Panc1 (cell line): Measurements from ENCODE around the gene MEIOB. TPM values are rescaled to one million over a fixed set of nuclear protein-coding genes. Genes with fewer than 3 reads are reported as not detected.

Experiments used
- ATAC-seq: fragments of 200-7000 bp; cut with Tn5 transposase; 2 replicates; pipeline ENCODE4 v1.9.1; 2020; ENCODE audit warnings: mild to moderate bottlenecking, moderate library complexity
- BruUV-seq: library from RNA; stranded (reverse); fragments of 400-500 nt; replicated peaks from 2 replicates; lab custom pipeline; 2021; lab: Mats Ljungman, UMichigan
- CTCF ChIA-PET: fragments of 300-600 bp; sonication (Branson Sonifier 250); formaldehyde crosslinking; loops from one replicate; lab custom pipeline; 2022; ENCODE audit warnings: antibody characterized with exemption; lab: Charles Lee
- POLR2A ChIA-PET: fragments of 300-600 bp; sonication (Branson Sonifier 250); formaldehyde crosslinking; loops from one replicate; lab custom pipeline; 2022; ENCODE audit warnings: antibody characterized with exemption; lab: Charles Lee
- DNase-seq: peaks from one replicate; pipeline ENCODE4 v3.0.0-alpha.2; 2010; ENCODE audit warnings: low read depth, low spot score
- H3K27ac ChIP-seq: 2 replicates; pipeline ENCODE4 v1.5.1; 2011; ENCODE audit warnings: mild to moderate bottlenecking, low read length, inconsistent platforms
- H3K27me3 ChIP-seq: fragments of 200-500 bp; sonication (Bioruptor generic); 2 replicates; pipeline ENCODE4 v1.6.0; 2014; ENCODE audit warnings: low read length, inconsistent platforms; ENCODE audit not compliant: control insufficient read depth, insufficient read depth
- H3K36me3 ChIP-seq: fragments of 200-500 bp; sonication (Bioruptor generic); 2 replicates; pipeline ENCODE4 v1.5.1; 2014; ENCODE audit warnings: inconsistent platforms, mild to moderate bottlenecking, low read length, moderate library complexity; ENCODE audit not compliant: control insufficient read depth, insufficient read depth
- H3K4me1 ChIP-seq: 2 replicates; pipeline ENCODE4 v1.5.1; 2011; ENCODE audit warnings: inconsistent platforms, mild to moderate bottlenecking, low read length, moderate library complexity; ENCODE audit not compliant: control insufficient read depth, insufficient read depth
- H3K4me3 ChIP-seq, 2 experiments: 2 replicates each; pipeline ENCODE4 v1.5.1; 2011 to 2012; ENCODE audit warnings: low read depth in 2 of 2, low read length in 2 of 2, mild to moderate bottlenecking in 2 of 2, inconsistent platforms in 1 of 2, moderate library complexity in 1 of 2
- H3K9me3 ChIP-seq: fragments of 200-500 bp; sonication (Bioruptor generic); 2 replicates; pipeline ENCODE4 v1.5.1; 2014; ENCODE audit warnings: low read depth, mild to moderate bottlenecking, inconsistent platforms, low read length, moderate library complexity; ENCODE audit not compliant: control insufficient read depth, insufficient read depth
- POLR2AphosphoS5 ChIP-seq: IDR thresholded peaks from 2 replicates; pipeline ENCODE4 v1.6.1; 2012; ENCODE audit warnings: mild to moderate bottlenecking, low read depth, low read length, moderate library complexity
- SIN3A ChIP-seq: IDR thresholded peaks from 2 replicates; pipeline ENCODE4 v1.6.1; 2012; ENCODE audit warnings: low read depth, mild to moderate bottlenecking, low read length, moderate library complexity, borderline replicate concordance; ENCODE audit not compliant: insufficient read depth
- TCF7L2 ChIP-seq: IDR thresholded peaks from 2 replicates; pipeline ENCODE4 v1.6.1; 2011; ENCODE audit warnings: mild to moderate bottlenecking, low read depth, low read length, inconsistent platforms
- in situ Hi-C: cut with HindIII; loops from 2 replicates; pipeline ENCODE4 v1.10.0; 2016; ENCODE audit warnings: low sequenced_read_pairs, low pct_unique_long_range_greater_than_20kb
- intact Hi-C: fragments of 100-400 bp; cut with micrococcal nuclease; formaldehyde crosslinking; loops from one replicate; pipeline ENCODE4 v1.10.0; 2022; ENCODE audit not compliant: unreplicated experiment
- total RNA-seq: library from RNA; stranded (reverse); gene quantifications from one replicate; pipeline ENCODE4 v1.2.1, GENCODE V29; 2021; ENCODE audit not compliant: unreplicated experiment
- TF ChIP-seq, protein P1 (sequence below), 2 experiments: IDR thresholded peaks; 2 replicates each; pipeline ENCODE4 v1.6.1; 2011 to 2012; ENCODE audit warnings: low read depth in 2 of 2, control low read depth in 1 of 2, low read length in 1 of 2, mild to moderate bottlenecking in 1 of 2, moderate library complexity in 1 of 2; ENCODE audit not compliant: insufficient read depth in 1 of 2
- TF ChIP-seq, protein P2 (sequence below): fragments of 450-650 bp; IDR thresholded peaks from 2 replicates; pipeline ENCODE4 v1.5.1; 2017; ENCODE audit warnings: mild to moderate bottlenecking

Gene MEIOB
- total RNA-seq, 1 experiment from 2014 or later, result not detected

DNA sequence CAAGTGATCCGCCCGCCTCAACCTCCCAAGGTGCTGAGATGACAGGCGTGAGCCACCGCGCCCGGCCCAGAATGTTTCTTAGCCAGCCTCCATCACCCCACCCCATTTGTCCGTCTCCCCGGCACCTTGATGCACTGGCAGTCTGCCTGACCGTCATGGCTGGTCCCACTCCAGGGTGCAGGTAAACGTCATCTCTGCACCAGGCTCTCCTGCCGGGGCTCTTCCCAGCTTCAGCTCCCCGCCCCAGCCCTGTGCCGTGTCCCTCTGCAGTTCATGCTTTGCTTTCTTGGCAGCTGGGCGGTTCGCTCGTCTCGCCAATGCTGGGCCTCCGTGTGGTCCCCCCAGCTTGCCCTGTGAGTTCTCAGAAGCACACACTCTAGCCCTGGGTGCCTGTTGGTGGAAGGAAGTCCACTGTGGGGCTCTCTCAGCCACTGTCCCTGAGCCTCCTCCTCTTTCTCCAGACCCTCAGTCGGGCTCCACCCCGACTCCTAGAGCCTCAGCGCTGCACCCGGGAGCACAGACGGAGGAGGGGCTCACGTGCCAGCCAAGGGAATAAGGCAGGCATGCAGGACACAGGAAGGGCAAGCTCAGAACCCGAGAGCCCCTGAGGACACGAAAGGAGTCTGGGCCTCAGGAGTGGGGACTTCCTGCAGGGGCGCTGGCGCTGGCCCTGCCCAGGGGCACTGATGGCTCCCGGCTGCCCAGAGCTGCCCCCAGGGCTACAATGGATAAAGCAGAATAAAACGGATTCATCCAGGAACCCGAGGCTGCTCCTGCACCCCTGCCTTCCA is 34.3 kb upstream of the MEIOB start:
- CTCF ChIA-PET, result no interaction called here
- TF ChIP-seq TCF7L2 (no peak), POLR2AphosphoS5 (no peak), SIN3A (no peak)
- TF ChIP-seq, protein P1, sequence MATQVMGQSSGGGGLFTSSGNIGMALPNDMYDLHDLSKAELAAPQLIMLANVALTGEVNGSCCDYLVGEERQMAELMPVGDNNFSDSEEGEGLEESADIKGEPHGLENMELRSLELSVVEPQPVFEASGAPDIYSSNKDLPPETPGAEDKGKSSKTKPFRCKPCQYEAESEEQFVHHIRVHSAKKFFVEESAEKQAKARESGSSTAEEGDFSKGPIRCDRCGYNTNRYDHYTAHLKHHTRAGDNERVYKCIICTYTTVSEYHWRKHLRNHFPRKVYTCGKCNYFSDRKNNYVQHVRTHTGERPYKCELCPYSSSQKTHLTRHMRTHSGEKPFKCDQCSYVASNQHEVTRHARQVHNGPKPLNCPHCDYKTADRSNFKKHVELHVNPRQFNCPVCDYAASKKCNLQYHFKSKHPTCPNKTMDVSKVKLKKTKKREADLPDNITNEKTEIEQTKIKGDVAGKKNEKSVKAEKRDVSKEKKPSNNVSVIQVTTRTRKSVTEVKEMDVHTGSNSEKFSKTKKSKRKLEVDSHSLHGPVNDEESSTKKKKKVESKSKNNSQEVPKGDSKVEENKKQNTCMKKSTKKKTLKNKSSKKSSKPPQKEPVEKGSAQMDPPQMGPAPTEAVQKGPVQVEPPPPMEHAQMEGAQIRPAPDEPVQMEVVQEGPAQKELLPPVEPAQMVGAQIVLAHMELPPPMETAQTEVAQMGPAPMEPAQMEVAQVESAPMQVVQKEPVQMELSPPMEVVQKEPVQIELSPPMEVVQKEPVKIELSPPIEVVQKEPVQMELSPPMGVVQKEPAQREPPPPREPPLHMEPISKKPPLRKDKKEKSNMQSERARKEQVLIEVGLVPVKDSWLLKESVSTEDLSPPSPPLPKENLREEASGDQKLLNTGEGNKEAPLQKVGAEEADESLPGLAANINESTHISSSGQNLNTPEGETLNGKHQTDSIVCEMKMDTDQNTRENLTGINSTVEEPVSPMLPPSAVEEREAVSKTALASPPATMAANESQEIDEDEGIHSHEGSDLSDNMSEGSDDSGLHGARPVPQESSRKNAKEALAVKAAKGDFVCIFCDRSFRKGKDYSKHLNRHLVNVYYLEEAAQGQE (IDR thresholded peaks at IDR 0.05; ENCODE audit: insufficient read depth in 1 of 2, low read depth in 2 of 2, low read length in 1 of 2), result no peak
- TF ChIP-seq, protein P2, sequence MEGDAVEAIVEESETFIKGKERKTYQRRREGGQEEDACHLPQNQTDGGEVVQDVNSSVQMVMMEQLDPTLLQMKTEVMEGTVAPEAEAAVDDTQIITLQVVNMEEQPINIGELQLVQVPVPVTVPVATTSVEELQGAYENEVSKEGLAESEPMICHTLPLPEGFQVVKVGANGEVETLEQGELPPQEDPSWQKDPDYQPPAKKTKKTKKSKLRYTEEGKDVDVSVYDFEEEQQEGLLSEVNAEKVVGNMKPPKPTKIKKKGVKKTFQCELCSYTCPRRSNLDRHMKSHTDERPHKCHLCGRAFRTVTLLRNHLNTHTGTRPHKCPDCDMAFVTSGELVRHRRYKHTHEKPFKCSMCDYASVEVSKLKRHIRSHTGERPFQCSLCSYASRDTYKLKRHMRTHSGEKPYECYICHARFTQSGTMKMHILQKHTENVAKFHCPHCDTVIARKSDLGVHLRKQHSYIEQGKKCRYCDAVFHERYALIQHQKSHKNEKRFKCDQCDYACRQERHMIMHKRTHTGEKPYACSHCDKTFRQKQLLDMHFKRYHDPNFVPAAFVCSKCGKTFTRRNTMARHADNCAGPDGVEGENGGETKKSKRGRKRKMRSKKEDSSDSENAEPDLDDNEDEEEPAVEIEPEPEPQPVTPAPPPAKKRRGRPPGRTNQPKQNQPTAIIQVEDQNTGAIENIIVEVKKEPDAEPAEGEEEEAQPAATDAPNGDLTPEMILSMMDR, result no peak
- no peaks in the 10 kb centered on the region for H3K4me1 ChIP-seq
- in situ Hi-C loops (no loop called here), intact Hi-C loops (no loop called here)
- H3K9me3 ChIP-seq, result no peaks in the 10 kb centered on the region
- no peaks in the 10 kb centered on the region for H3K36me3 ChIP-seq
- H3K4me3 ChIP-seq, result no peak overlapping the region
- DNase-seq (no peak), ATAC-seq (peak; percentile 23; the same call in 1 of the 2 replicates)
- H3K27me3 ChIP-seq, result no peaks in the 10 kb centered on the region
- POLR2A ChIA-PET, result no interaction called here
- BruUV-seq, result no TSS peak
- no peak overlapping the region for H3K27ac ChIP-seq

DNA sequence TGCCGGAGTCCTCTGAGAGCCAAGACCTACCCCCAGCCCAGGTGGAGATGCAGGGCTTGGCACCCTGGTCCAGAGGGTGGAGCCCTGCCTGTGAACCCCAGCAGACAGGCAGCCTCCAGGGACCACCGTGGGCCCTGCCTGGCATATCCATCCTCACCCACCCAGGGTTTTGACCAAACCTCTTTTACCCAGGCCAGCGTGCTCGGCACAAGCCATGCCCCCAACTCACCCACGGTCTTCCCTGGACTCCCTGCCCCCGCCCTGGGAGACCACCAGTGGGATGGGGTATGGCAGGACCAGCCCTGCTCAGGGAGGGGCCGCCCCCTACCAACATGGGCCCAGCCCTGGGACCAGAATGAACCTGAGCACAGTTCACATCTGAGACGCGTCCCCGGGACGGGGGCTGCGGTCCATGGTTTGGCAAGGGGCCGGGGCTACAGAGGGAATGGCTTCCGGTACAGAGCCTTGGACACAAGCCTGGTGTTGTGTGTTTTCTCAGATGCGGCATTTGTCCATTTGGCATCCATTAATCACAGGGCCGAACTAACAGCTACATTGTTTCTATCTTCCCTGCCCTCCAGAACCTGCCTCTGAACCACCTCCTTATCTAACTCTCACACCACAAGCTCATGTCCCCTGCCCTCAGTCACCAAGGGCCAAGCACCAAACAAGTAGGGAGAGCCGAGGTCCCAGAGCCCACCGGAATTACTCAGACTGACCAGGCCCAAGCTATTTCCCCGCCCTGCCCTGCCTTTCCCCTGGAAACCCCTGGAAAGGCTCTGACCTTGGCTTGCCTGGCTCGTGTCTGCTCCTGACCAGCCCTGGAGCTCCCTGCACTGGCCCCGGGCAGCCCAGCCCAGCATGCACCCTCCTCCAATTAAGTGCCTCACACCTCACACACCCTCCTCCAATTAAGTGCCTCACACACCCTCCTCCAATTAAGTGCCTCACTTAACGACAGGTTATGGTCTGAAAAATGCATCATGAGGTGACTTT is 32.2 kb upstream of the MEIOB start:
- Histone ChIP-seq H3K4me1 (no peaks in the 10 kb centered on the region), H3K9me3 (no peaks in the 10 kb centered on the region), H3K36me3 (no peaks in the 10 kb centered on the region), H3K27me3 (no peaks in the 10 kb centered on the region), H3K27ac (no peak overlapping the region), H3K4me3 (no peak overlapping the region)
- in situ Hi-C loops, result no loop called here
- ATAC-seq (no peak), DNase-seq (no peak)
- CTCF ChIA-PET, result no interaction called here
- intact Hi-C loops, result no loop called here
- POLR2A ChIA-PET, result no interaction called here
- TF ChIP-seq TCF7L2, result no peak
- TF ChIP-seq, protein P1 (IDR thresholded peaks at IDR 0.05; ENCODE audit: insufficient read depth in 1 of 2, low read depth in 2 of 2, low read length in 1 of 2), result no peak
- no peak for TF ChIP-seq POLR2AphosphoS5
- BruUV-seq, result no TSS peak
